RWPE2 (cell line): ENCODE results near the gene C9orf85.

Source experiments
- ATAC-seq: fragments of 200-7000 bp; cut with Tn5 transposase; 3 replicates; pipeline ENCODE4 v1.9.1; 2021; ENCODE audit warnings: low read depth
- DNase-seq: peaks from one replicate; pipeline ENCODE4 v3.0.0-alpha.2; 2020; ENCODE audit warnings: low spot score
- H3K27ac ChIP-seq: fragments of 450-650 bp; 2 replicates; pipeline ENCODE4 v1.5.1; 2017; ENCODE audit warnings: mild to moderate bottlenecking; ENCODE audit not compliant: poor library complexity, severe bottlenecking
- H3K27me3 ChIP-seq: fragments of 250-450 bp; sonication (Bioruptor Pico); 2 replicates; pipeline ENCODE4 v1.5.1; 2021; ENCODE audit warnings: mild to moderate bottlenecking, moderate library complexity; ENCODE audit not compliant: insufficient read depth, poor library complexity, severe bottlenecking
- H3K36me3 ChIP-seq: fragments of 250-450 bp; sonication (Bioruptor Pico); 2 replicates; pipeline ENCODE4 v1.5.1; 2020; ENCODE audit warnings: low read depth, mild to moderate bottlenecking, moderate library complexity
- H3K4me1 ChIP-seq: fragments of 250-450 bp; sonication (Bioruptor Pico); 2 replicates; pipeline ENCODE4 v1.5.1; 2021; ENCODE audit warnings: mild to moderate bottlenecking, moderate library complexity; ENCODE audit not compliant: insufficient read depth, poor library complexity, severe bottlenecking
- H3K4me3 ChIP-seq: fragments of 250-450 bp; sonication (Bioruptor Pico); 2 replicates; pipeline ENCODE4 v1.5.1; 2021; ENCODE audit warnings: mild to moderate bottlenecking, moderate library complexity; ENCODE audit not compliant: severe bottlenecking
- H3K9me3 ChIP-seq: fragments of 250-450 bp; sonication (Bioruptor Pico); 2 replicates; pipeline ENCODE4 v1.5.1; 2021; ENCODE audit warnings: mild to moderate bottlenecking, moderate library complexity; ENCODE audit not compliant: severe bottlenecking
- CTCF ChIP-seq: fragments of 450-650 bp; IDR thresholded peaks from one replicate; pipeline ENCODE4 v1.5.1; 2017; ENCODE audit warnings: mild to moderate bottlenecking, moderate library complexity; ENCODE audit not compliant: poor library complexity, severe bottlenecking

Gene C9orf85

GRCh38 chr9:71928806-71929205 is 17.4 kb downstream of the C9orf85 start:
- no peak for TF ChIP-seq CTCF
- peaks cover 17% of the 10 kb centered on the region for H3K4me1 ChIP-seq
- no peak for ATAC-seq
- peak overlapping the region; percentile 30 for H3K27ac ChIP-seq
- DNase-seq = no peak
- no peaks in the 10 kb centered on the region for H3K27me3 ChIP-seq
- no peak overlapping the region for H3K4me3 ChIP-seq
- H3K36me3 ChIP-seq = peaks cover 13% of the 10 kb centered on the region
- H3K9me3 ChIP-seq = no peaks in the 10 kb centered on the region

GRCh38 chr9:71929223-71929622 is 17.8 kb downstream of the C9orf85 start:
- Histone ChIP-seq H3K9me3 (no peaks in the 10 kb centered on the region), H3K27ac (peak overlapping the region; percentile 30), H3K4me3 (no peak overlapping the region), H3K36me3 (peaks cover 8% of the 10 kb centered on the region), H3K4me1 (peaks cover 16% of the 10 kb centered on the region), H3K27me3 (no peaks in the 10 kb centered on the region)
- no peak for TF ChIP-seq CTCF
- peak; percentile 86 for ATAC-seq
- no peak for DNase-seq

- H3K27ac ChIP-seq = no peak overlapping the region
- ATAC-seq (no peak), DNase-seq (no peak)
- no peak for TF ChIP-seq CTCF
- peaks cover 14% of the 10 kb centered on the region for H3K4me1 ChIP-seq
- no peaks in the 10 kb centered on the region for H3K27me3 ChIP-seq
- no peaks in the 10 kb centered on the region for H3K9me3 ChIP-seq
- peaks cover 3% of the 10 kb centered on the region; the same call in 1 of the 2 replicates for H3K36me3 ChIP-seq
- H3K4me3 ChIP-seq = no peak overlapping the region
Measured at GRCh38 chr9:71929791-71930440, 18.5 kb downstream of the C9orf85 start.

GRCh38 chr9:71931166-71931565 is 19.7 kb downstream of the C9orf85 start:
- peaks cover 14% of the 10 kb centered on the region for H3K4me1 ChIP-seq
- H3K27ac ChIP-seq = no peak overlapping the region
- no peaks in the 10 kb centered on the region for H3K9me3 ChIP-seq
- H3K27me3 ChIP-seq = no peaks in the 10 kb centered on the region
- ATAC-seq (no peak), DNase-seq (no peak)
- no peak overlapping the region for H3K4me3 ChIP-seq
- TF ChIP-seq CTCF = no peak
- H3K36me3 ChIP-seq = no peaks in the 10 kb centered on the region; the same call in 1 of the 2 replicates

GRCh38 chr9:71936066-71936465 is 24.6 kb downstream of the C9orf85 start:
- H3K27ac ChIP-seq = peak overlapping the region; percentile 51
- TF ChIP-seq CTCF = no peak
- ATAC-seq = no peak
- no peaks in the 10 kb centered on the region for H3K9me3 ChIP-seq
- no peaks in the 10 kb centered on the region for H3K27me3 ChIP-seq
- H3K4me1 ChIP-seq = peaks cover 25% of the 10 kb centered on the region
- no peak overlapping the region for H3K4me3 ChIP-seq
- DNase-seq = no peak
- H3K36me3 ChIP-seq = no peaks in the 10 kb centered on the region
